GM06990 (cell line): ENCODE results near the gene SPPL2A.

Experiments
- DNase-seq: peaks from one replicate; pipeline ENCODE4 v3.0.0-alpha.2; 2011; ENCODE audit not compliant: insufficient read length; ENCODE audit errors: extremely low read depth
- H3K27me3 ChIP-seq: replicated peaks from 2 replicates; pipeline ENCODE4 v1.6.0; 2011; ENCODE audit warnings: low read length; ENCODE audit not compliant: control insufficient read depth, insufficient read depth
- H3K36me3 ChIP-seq: 2 replicates; pipeline ENCODE4 v1.5.1; 2011; ENCODE audit warnings: low read length; ENCODE audit not compliant: control insufficient read depth, insufficient read depth
- H3K4me3 ChIP-seq: replicated peaks from 2 replicates; pipeline ENCODE4 v1.5.1; 2011; ENCODE audit warnings: low read depth, mild to moderate bottlenecking, control low read depth, low read length
- CTCF ChIP-seq: IDR thresholded peaks from 2 replicates; pipeline ENCODE4 v1.5.1; 2011; ENCODE audit warnings: low read length, control low read depth, mild to moderate bottlenecking, inconsistent platforms; ENCODE audit not compliant: insufficient read depth, poor library complexity, severe bottlenecking

SPPL2A gene

DNA sequence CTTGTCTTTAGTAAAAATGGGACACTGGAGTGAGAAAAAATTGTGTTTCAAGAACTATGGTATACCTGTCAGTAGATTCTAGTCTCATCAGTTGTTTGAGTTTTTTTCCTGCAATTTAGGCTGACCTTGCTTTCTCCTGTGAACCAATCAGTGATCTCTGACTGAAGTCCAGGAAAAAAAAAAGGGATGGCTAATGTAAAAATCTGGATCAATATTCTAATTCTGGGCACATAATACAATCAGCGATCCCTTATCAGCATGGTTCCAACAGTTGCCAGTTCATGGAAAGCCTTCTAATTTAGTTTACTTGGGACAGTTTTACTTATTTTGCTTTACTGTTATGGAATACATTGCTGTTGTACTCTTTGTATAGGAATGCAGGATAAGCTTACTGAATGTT is 95.9 kb downstream of the SPPL2A start:
- no peaks in the 10 kb centered on the region for H3K27me3 ChIP-seq
- no peaks in the 10 kb centered on the region for H3K36me3 ChIP-seq
- no peak for DNase-seq
- no peak overlapping the region for H3K4me3 ChIP-seq
- TF ChIP-seq CTCF, result no peak

- Histone ChIP-seq H3K36me3 (peaks cover 1% of the 10 kb centered on the region), H3K27me3 (no peaks in the 10 kb centered on the region), H3K4me3 (no peak overlapping the region)
- no peak for DNase-seq
- TF ChIP-seq CTCF, result no peak
These were observed 99.6 kb downstream of the SPPL2A start for GRCh38 chr15:50665938-50666337.

- Histone ChIP-seq H3K4me3 (no peak overlapping the region), H3K27me3 (no peaks in the 10 kb centered on the region), H3K36me3 (peaks cover 9% of the 10 kb centered on the region)
- no peak for TF ChIP-seq CTCF
- no peak for DNase-seq
These were observed 110.0 kb downstream of the SPPL2A start for GRCh38 chr15:50655555-50655954.

- peaks cover 12% of the 10 kb centered on the region for H3K36me3 ChIP-seq
- H3K4me3 ChIP-seq, result no peak overlapping the region
- DNase-seq, result no peak
- TF ChIP-seq CTCF, result no peak
- no peaks in the 10 kb centered on the region for H3K27me3 ChIP-seq
These were observed 112.3 kb downstream of the SPPL2A start for GRCh38 chr15:50653156-50653743.

GRCh38 chr15:50652671-50653070 is 112.8 kb downstream of the SPPL2A start:
- DNase-seq, result no peak
- no peak for TF ChIP-seq CTCF
- no peaks in the 10 kb centered on the region for H3K27me3 ChIP-seq
- peaks cover 10% of the 10 kb centered on the region for H3K36me3 ChIP-seq
- H3K4me3 ChIP-seq, result no peak overlapping the region
